GM23248 (cell line): ENCODE results near the gene ZNF134. TPM values are rescaled to one million over a fixed set of nuclear protein-coding genes. Genes with fewer than 3 reads are reported as not detected.

Source experiments
- DNase-seq: peaks from one replicate; pipeline ENCODE4 v3.0.0-alpha.2; 2015
- H2AFZ ChIP-seq: fragments of 200-600 bp; sonication (generic); 2 replicates; pipeline ENCODE4 v1.6.1; 2016; ENCODE audit warnings: antibody characterized with exemption
- H3F3A ChIP-seq: fragments of 200-600 bp; sonication (generic); 2 replicates; pipeline ENCODE4 v1.6.1; 2016; ENCODE audit warnings: mild to moderate bottlenecking, antibody characterized with exemption, mixed run types; ENCODE audit not compliant: insufficient read depth
- H3K27ac ChIP-seq: fragments of 200-600 bp; sonication (generic); 2 replicates; pipeline ENCODE4 v1.5.1; 2016; ENCODE audit warnings: mild to moderate bottlenecking
- H3K27me3 ChIP-seq: fragments of 200-600 bp; sonication (generic); replicated peaks from 2 replicates; pipeline ENCODE4 v1.6.1; 2016; ENCODE audit warnings: mild to moderate bottlenecking; ENCODE audit not compliant: insufficient read depth
- H3K36me3 ChIP-seq: fragments of 200-600 bp; sonication (generic); 2 replicates; pipeline ENCODE4 v1.6.1; 2016; ENCODE audit warnings: low read depth, mild to moderate bottlenecking
- H3K4me1 ChIP-seq: fragments of 200-600 bp; sonication (generic); 2 replicates; pipeline ENCODE4 v1.6.1; 2016; ENCODE audit warnings: mild to moderate bottlenecking; ENCODE audit not compliant: insufficient read depth
- H3K4me2 ChIP-seq: fragments of 200-600 bp; sonication (generic); one replicate; pipeline ENCODE4 v1.6.1; 2016; ENCODE audit warnings: mild to moderate bottlenecking; ENCODE audit not compliant: unreplicated experiment
- H3K4me3 ChIP-seq: fragments of 200-600 bp; sonication (generic); 2 replicates; pipeline ENCODE4 v1.5.1; 2016; ENCODE audit warnings: mild to moderate bottlenecking
- H3K79me2 ChIP-seq: fragments of 200-600 bp; sonication (generic); 2 replicates; pipeline ENCODE4 v1.6.1; 2016; ENCODE audit warnings: mild to moderate bottlenecking; ENCODE audit not compliant: insufficient read depth
- H3K9ac ChIP-seq: fragments of 200-600 bp; sonication (generic); 2 replicates; pipeline ENCODE4 v1.6.1; 2016; ENCODE audit warnings: mild to moderate bottlenecking
- H3K9me2 ChIP-seq: fragments of 200-600 bp; sonication (generic); 2 replicates; pipeline ENCODE4 v1.6.1; 2016; ENCODE audit warnings: mixed run types, mild to moderate bottlenecking, moderate library complexity; ENCODE audit not compliant: insufficient read depth
- H3K9me3 ChIP-seq: fragments of 200-600 bp; sonication (generic); one replicate; pipeline ENCODE4 v1.6.1; 2017; ENCODE audit warnings: low read depth
- H4K20me1 ChIP-seq: fragments of 200-600 bp; sonication (generic); 2 replicates; pipeline ENCODE4 v1.6.0; 2016; ENCODE audit not compliant: insufficient read depth
- EZH2 ChIP-seq: fragments of 200-600 bp; sonication (generic); IDR thresholded peaks from 2 replicates; pipeline ENCODE4 v1.6.1; 2018; ENCODE audit warnings: antibody characterized with exemption, mild to moderate bottlenecking; ENCODE audit not compliant: insufficient read depth, poor library complexity, severe bottlenecking
- EZH2phosphoT487 ChIP-seq: fragments of 200-600 bp; sonication (generic); IDR thresholded peaks from 2 replicates; pipeline ENCODE4 v1.6.1; 2018; ENCODE audit warnings: antibody characterized with exemption, moderate library complexity, mild to moderate bottlenecking, low read depth; ENCODE audit not compliant: insufficient read depth
- WGBS, 2 experiments: methylation state at CpG; one replicate each; pipeline ENCODE4 v1.1.6; 2015 to 2017; ENCODE audit warnings: low lambda C conversion rate in 2 of 2, low coverage in 1 of 2; ENCODE audit errors: missing lambda C conversion rate in 2 of 2; 5-methylcytosine and 5-hydroxymethylcytosine counted together
- in situ Hi-C: fragments of 300-500 bp; cut with MboI; formaldehyde crosslinking; loops from 2 replicates; pipeline ENCODE4 v1.15.0; 2020
- polyA plus RNA-seq: library from polyadenylated mRNA; unstranded; fragments of >200 nt; fragmentation: Nextera tagmentation; extraction: Ambion mirVana; gene quantifications from 2 replicates; pipeline ENCODE4 v1.2.1, GENCODE V29; 2016
- total RNA-seq: library from RNA; depleted of rRNA; stranded (reverse); fragments of >200 nt; shearing (Covaris generic); gene quantifications from 2 replicates; pipeline ENCODE4 v1.2.3, GENCODE V29; 2014; rRNA removed

ZNF134 gene
- total RNA-seq (23.6 and 27.6 TPM in 2 replicates), polyA plus RNA-seq (9.5 and 10.0 TPM in 2 replicates)

GRCh38 chr19:57613941-57614743, at the start of gene ZNF134:
Gene ZNF134, plus strand, starts transcription at chr19:57614242. Its CDS starts 5,227 bp downstream, at chr19:57619469.
- H3K9ac ChIP-seq, result peak within 1 kb of the TSS; percentile 88
- peaks cover 57% of the 10 kb centered on the region for H3K79me2 ChIP-seq
- H3K36me3 ChIP-seq, result peaks cover 19% of the 10 kb centered on the region
- peak within 1 kb of the TSS; percentile 90 for H3K4me3 ChIP-seq
- no peaks in the 10 kb centered on the region for H3K9me3 ChIP-seq
- H3F3A ChIP-seq, result no peaks in the 10 kb centered on the region
- no peaks in the 10 kb centered on the region for H3K27me3 ChIP-seq
- WGBS, 2 experiments, result 2 to 3% methylated on average over 54 to 62 of the region's 64 CpGs
- H4K20me1 ChIP-seq, result no peaks in the 10 kb centered on the region
- peak; percentile 97 for DNase-seq
- H2AFZ ChIP-seq, result peak within 1 kb of the TSS; percentile 93
- H3K27ac ChIP-seq, result peak within 1 kb of the TSS; percentile 16; the same call in 1 of the 2 replicates
- H3K4me2 ChIP-seq, result peak within 1 kb of the TSS; percentile 60
- in situ Hi-C loops, result no loop called here
- no peak for TF ChIP-seq EZH2phosphoT487
- no peak for TF ChIP-seq EZH2
- no peaks in the 10 kb centered on the region for H3K4me1 ChIP-seq
- no peaks in the 10 kb centered on the region for H3K9me2 ChIP-seq

GRCh38 chr19:57566396-57567265, 47.4 kb upstream of the ZNF134 start:
- no peak overlapping the region for H2AFZ ChIP-seq
- H3K36me3 ChIP-seq, result peaks cover 8% of the 10 kb centered on the region
- no peak overlapping the region for H3K4me2 ChIP-seq
- H3F3A ChIP-seq, result no peaks in the 10 kb centered on the region
- H3K27ac ChIP-seq, result no peak overlapping the region
- H4K20me1 ChIP-seq, result no peaks in the 10 kb centered on the region
- H3K9me2 ChIP-seq, result no peaks in the 10 kb centered on the region
- no peaks in the 10 kb centered on the region for H3K9me3 ChIP-seq
- H3K4me1 ChIP-seq, result no peaks in the 10 kb centered on the region
- no peak overlapping the region for H3K9ac ChIP-seq
- H3K27me3 ChIP-seq, result no peaks in the 10 kb centered on the region
- peak; percentile 47 for DNase-seq
- no peak overlapping the region for H3K4me3 ChIP-seq
- in situ Hi-C loops, result no loop called here
- H3K79me2 ChIP-seq, result no peaks in the 10 kb centered on the region
- TF ChIP-seq EZH2phosphoT487 (no peak), EZH2 (no peak)
- 39 to 41% methylated on average over 7 of the region's 7 CpGs for WGBS, 2 experiments

GRCh38 chr19:57570707-57571106, 43.3 kb upstream of the ZNF134 start:
- Histone ChIP-seq H3K27me3 (no peaks in the 10 kb centered on the region), H3F3A (no peaks in the 10 kb centered on the region), H3K4me1 (no peaks in the 10 kb centered on the region), H3K36me3 (peaks cover 49% of the 10 kb centered on the region), H3K9me3 (peaks cover 5% of the 10 kb centered on the region), H4K20me1 (no peaks in the 10 kb centered on the region), H3K79me2 (peaks cover under 1% of the 10 kb centered on the region; the same call in 1 of the 2 replicates), H3K9ac (no peak overlapping the region), H3K9me2 (no peaks in the 10 kb centered on the region), H3K27ac (no peak overlapping the region), H2AFZ (no peak overlapping the region), H3K4me2 (no peak overlapping the region), H3K4me3 (no peak overlapping the region)
- DNase-seq, result no peak
- in situ Hi-C loops, result no loop called here
- TF ChIP-seq EZH2phosphoT487 (no peak), EZH2 (no peak)

- Histone ChIP-seq H3K4me3 (no peak overlapping the region), H3K27me3 (no peaks in the 10 kb centered on the region), H3K4me2 (no peak overlapping the region), H3K9me3 (peaks cover 5% of the 10 kb centered on the region), H3K79me2 (peaks cover 18% of the 10 kb centered on the region), H3K4me1 (0 out of 2 replicates have a peak, but pooled peaks cover 2% of the 10 kb centered on the region), H3K27ac (no peak overlapping the region), H2AFZ (no peak overlapping the region), H4K20me1 (no peaks in the 10 kb centered on the region), H3K9me2 (no peaks in the 10 kb centered on the region), H3F3A (no peaks in the 10 kb centered on the region), H3K36me3 (peaks cover 59% of the 10 kb centered on the region), H3K9ac (no peak overlapping the region)
- no peak for TF ChIP-seq EZH2phosphoT487
- TF ChIP-seq EZH2, result no peak
- no peak for DNase-seq
- 93 to 97% methylated on average over 3 of the region's 3 CpGs for WGBS, 2 experiments
- in situ Hi-C loops, result no loop called here
Observed at GRCh38 chr19:57572415-57572947, 41.6 kb upstream of the ZNF134 start.
